Inferior parietal cortex (tissue), 1 donor: ENCODE data around the gene RAB30.
"Not testable (repeated sequence)": the region's sequence is repeated elsewhere in the genome, so short reads cannot be mapped to it uniquely, and the experiment has no call there.

ENCODE experiments used
- DNase-seq: peaks from one replicate; pipeline ENCODE4 v3.0.0-alpha.2; 2016; ENCODE audit errors: extremely low spot score

The RAB30 gene

DNA sequence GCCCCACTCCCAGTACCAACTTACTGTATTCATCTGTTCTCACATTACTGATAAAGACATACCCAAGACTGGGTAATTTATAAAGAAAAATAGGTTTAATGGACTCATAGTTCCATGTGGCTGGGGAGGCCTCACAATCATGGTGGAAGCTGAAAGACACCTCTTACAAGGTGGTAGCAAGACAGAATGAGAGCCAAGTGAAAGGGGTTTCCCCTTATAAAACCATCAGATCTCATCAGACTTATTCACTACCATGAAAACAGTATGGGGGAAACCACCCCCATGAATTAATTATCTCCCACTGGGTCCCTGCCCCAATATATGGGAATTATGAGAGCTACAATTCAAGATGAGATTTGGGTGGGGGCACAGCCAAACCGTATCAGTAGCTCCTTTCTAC lies 126.7 kb downstream of the RAB30 start:
- not testable (repeated sequence) for DNase-seq

DNA sequence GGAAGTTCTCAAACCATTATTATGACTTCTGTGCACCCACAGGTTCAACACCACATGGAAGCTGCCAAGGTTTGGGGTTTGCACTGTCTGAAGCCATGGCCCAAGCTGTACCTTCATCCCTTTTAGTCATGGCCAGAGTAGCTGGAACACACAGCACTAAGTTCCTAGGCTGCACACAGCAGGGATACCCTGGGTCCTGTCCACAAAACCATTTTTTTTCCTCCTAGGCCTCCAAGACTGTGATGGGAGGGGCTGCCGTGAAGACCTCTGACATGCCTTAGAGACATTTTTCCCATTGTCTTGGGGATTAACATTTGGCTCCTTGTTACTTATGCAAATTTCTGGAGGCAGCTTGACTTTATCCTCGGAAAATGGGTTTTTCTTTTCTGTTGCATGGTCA lies 127.5 kb downstream of the RAB30 start:
- no peak for DNase-seq

DNA sequence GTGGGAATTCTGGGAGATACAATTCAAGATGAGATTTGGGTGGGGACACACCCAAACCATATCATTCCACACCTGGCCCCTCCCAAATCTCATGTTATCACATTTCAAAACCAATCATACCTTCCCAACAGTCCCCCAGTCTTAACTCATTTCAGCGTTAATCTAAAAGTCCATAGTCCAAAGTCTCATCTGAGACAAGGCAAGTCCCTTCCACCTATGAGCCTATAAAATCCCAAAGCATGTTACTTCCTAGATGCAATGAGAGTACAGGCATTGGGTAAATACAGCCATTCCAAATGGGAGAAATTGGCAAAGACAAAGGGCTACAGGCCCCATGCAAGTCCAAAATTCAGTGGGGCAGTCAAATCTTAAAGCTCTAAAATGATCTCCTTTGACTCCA lies 128.3 kb downstream of the RAB30 start:
- DNase-seq: not testable (repeated sequence)

DNA sequence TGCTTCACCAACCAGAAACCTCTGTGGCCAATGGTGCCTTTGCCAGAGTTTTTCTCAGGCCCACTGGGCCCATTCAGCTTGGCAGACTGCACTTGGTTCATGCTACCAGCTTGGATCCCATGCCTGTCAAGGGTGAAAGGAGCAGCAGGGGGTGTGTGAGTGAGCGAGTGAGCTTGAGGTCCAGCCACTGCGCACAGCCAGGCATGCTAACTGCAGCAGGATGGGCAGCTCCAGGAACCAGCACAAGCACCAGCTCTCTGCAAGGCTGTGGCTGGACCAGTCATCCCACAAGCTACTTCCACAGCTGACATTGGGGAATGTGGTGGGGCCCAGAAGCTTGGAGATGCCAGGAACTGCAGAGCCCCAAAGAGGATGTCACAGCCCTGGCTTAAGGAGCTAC lies 129.3 kb downstream of the RAB30 start:
- no peak for DNase-seq

DNA sequence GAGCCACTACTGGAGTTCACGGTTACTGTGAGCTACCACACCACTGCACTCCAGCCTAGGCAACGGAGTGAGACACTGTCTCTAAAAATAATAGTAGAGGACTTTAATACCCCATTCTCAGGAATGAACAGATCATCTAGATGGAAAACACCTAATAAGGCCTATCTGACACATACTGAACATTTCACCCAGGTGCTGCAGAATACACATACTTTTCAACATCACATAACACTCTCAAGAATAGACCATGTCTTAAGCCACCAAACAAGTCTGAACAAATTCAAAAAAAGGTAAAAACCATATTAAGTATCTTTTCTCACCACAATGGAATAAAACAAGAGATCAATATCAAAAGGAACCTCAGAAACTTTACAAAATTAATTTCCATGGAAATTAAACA lies 132.2 kb downstream of the RAB30 start:
- no peak for DNase-seq

DNA sequence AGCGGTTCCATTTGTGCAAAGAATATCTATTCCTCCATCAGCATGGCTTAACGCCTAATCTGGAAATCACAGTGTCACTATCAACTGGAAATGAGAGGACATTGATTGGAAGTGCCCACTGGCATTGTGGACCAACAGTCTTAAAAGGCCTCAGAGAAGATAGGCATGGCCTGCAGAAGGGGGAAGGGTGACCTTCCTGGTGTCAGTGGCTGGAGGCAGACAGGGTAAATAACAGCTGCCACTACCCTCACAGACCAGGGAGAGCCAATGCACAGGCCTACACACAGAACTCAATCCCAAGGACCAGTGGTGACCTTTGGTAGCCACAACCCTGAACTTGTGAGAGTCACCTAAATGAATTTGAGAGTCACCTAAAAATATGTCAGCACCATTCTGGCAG lies 134.1 kb downstream of the RAB30 start:
- DNase-seq: no peak

DNA sequence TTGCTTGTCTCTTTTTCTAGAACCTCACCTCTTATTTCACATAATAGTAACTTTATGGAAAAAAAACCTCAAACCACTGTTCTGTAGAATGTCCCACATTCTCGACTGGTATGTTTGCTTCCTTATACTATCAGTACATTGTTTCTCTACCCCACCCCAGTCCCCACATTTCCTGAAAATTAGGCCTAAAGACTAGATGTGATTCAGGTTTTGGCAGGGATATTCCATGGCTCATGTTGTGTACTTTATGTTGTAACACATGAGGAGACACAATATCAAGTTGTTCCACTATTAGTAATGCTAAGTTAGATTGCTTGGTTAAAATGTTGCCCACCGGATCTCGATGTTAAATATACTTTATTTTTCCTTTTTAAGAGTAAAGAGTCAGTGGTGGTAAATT lies 135.4 kb downstream of the RAB30 start:
- no peak for DNase-seq

DNA sequence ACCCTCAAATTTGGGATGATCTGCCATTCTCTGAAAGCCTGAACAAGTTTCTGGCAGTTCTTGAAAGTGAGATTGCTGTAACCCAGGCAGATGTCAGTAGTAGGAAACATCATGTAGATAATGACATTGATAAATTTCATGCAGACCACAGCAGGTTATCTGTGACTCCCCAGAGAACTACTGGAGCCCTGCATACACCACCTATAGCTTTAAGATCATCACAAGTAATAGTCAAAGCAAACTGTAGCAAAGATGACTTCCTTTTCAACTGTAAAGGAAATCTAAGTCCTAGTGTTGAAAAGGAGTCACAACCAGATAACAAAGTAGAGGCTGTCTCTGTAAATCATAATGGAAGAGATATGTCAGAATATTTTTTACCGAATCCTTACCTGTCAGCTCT lies 139.1 kb downstream of the RAB30 start:
- DNase-seq: no peak

DNA sequence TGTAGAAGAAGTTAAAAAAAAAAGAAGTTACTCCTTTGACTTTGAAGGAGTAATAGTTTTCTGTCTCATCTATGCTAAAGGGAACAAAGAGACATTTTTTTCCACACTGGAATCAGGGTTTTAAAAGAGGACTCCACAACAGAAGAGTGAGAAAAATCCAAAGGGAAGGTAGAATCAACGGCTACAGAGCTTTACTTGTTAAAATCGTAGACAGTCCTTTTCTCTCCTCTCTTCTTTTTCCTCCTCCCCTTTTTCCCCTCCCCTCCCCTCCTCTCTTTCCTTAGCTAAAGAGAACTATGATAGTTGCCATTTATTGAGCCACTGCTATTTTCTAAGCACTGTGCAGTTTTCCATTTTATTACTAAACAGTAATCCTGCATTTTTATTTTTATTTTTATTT lies 141.0 kb downstream of the RAB30 start:
- DNase-seq: no peak

DNA sequence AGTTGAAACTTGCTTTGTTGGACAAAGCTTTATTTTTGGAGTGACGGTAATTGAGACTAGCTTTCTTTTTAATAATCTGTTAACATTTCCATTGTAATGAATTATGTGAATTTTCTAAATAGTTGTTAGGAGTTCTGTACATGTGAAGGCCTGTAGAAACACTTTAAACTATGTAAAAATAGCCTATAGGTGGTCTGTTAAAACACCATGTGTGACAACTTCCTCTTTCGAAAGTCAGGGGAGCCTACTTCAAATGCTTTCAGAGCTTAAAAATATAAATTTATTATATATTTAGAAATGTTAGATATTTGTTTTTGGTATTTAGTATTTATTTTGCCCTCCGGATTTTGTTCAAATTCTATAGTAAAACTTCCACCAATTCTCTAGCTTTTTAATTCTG lies 141.5 kb downstream of the RAB30 start:
- DNase-seq: no peak

DNA sequence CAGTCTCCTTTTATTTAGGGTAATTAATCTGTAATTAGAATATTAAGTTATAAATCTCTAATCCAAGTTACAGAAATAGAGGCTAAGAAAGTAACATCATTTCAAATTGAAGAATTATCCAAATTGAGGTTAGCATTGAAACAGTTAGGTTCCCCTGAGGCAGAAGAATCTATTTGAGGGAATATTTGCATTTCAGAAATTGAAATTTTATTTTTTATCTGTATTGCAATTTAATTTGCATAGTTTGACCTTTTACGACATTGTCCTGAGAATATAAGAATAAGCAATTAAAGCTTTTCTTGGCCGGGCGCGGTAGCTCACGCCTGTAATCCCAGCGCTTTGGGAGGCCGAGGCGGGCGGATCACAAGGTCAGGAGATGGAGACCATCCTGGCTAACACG lies 142.6 kb downstream of the RAB30 start:
- no peak for DNase-seq

DNA sequence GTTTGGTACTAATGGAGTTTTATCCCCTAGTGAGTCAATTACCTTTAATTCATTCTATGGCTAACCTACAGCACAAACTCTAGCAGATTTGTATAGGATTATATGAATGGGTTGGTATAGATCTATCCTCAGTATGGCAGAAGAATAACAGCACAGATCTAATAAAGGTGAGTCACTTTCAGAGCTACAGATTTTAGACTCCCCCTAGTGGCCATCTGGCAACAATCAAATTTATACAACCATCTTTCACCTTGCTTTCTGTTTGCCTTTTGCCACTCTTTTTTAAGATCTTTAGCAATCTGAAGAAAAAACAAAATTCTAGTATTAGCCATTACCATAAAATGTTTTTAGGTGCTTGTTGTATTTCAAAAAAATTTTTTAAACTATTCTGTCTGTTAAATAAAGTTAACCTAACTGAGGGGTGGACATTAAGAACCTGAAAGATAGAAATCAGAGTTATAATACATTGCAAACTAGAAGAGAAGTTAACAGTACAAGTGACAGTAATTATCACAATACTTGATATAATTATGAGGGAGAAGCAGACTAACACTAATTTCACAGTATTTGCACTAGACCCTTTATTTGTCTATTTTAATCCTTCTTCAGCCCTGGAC lies 144.3 kb downstream of the RAB30 start:
- peak; percentile 74 for DNase-seq

DNA sequence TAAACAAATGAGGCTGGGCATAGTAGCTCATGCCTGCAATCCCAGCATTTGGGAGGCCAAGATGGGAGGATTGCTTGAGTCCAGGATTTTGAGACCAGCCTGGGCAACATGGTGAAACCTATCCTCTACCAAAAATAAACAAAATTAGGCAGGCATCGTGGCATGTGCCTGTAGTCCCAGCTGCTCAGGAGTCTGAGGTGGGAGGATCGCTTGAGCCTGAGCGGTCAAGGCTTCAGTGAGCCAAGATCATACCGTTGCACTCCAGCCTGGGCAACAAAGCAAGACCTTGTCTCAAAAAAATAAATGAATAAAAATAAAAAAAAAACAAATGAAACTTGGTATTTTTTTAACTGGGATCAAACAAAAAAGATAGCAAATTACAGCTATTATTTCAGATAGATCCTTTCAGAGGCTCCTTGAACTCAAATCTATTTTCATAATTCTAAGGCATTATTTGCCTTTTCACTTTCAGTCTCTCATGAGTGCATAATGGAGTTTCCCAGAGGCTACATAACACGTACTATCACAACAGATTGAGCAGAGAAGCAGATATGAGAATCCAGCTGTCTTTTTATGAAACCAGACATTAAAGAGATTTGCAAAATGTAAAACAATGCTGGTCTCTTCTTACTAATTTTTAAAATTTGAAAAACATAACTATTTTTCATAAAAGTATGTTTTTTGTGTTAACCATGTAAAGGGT lies 147.0 kb downstream of the RAB30 start:
- no peak for DNase-seq
